DOHH2 (cell line): ENCODE results near the gene ACE.

Experiments
- H3F3A ChIP-seq: fragments of 200-600 bp; sonication (generic), shearing (Covaris generic); 2 replicates; pipeline ENCODE4 v1.6.0; 2016; ENCODE audit warnings: antibody characterized with exemption, mild to moderate bottlenecking; ENCODE audit not compliant: control insufficient read depth, insufficient read depth
- H3K27ac ChIP-seq: fragments of 200-600 bp; sonication (generic); 2 replicates; pipeline ENCODE4 v1.5.1; 2014; ENCODE audit warnings: low read depth, mild to moderate bottlenecking, low read length, moderate library complexity
- H3K27me3 ChIP-seq: fragments of 200-600 bp; sonication (generic); 2 replicates; pipeline ENCODE4 v1.6.1; 2014; ENCODE audit warnings: mild to moderate bottlenecking, low read length, mixed read lengths; ENCODE audit not compliant: control insufficient read depth
- H3K36me3 ChIP-seq: fragments of 200-600 bp; sonication (generic); 2 replicates; pipeline ENCODE4 v1.6.1; 2014; ENCODE audit warnings: mild to moderate bottlenecking, low read length, moderate library complexity, mixed read lengths; ENCODE audit not compliant: control insufficient read depth
- H3K4me1 ChIP-seq: fragments of 200-600 bp; sonication (generic); 2 replicates; pipeline ENCODE4 v1.6.1; 2014; ENCODE audit warnings: mild to moderate bottlenecking, low read length, mixed read lengths; ENCODE audit not compliant: control insufficient read depth
- H3K4me2 ChIP-seq: fragments of 200-600 bp; sonication (generic); 2 replicates; pipeline ENCODE4 v1.6.0; 2014; ENCODE audit warnings: mild to moderate bottlenecking, low read length, moderate library complexity
- H3K4me3 ChIP-seq: fragments of 200-600 bp; sonication (generic); 2 replicates; pipeline ENCODE4 v1.5.1; 2014; ENCODE audit warnings: mild to moderate bottlenecking, low read length, mixed read lengths
- H3K79me2 ChIP-seq: fragments of 200-600 bp; sonication (generic); 2 replicates; pipeline ENCODE4 v1.6.1; 2014; ENCODE audit warnings: mild to moderate bottlenecking, low read length, mixed read lengths; ENCODE audit not compliant: control insufficient read depth
- H3K9me2 ChIP-seq: fragments of 200-600 bp; sonication (generic); replicated peaks from 2 replicates; pipeline ENCODE4 v1.6.1; 2014; ENCODE audit warnings: mild to moderate bottlenecking, low read length, mixed read lengths; ENCODE audit not compliant: control insufficient read depth
- H3K9me3 ChIP-seq: fragments of 200-600 bp; sonication (generic); 2 replicates; pipeline ENCODE4 v1.6.1; 2014; ENCODE audit warnings: antibody characterized with exemption, low read length, mixed read lengths; ENCODE audit not compliant: control insufficient read depth, insufficient read depth
- H4K20me1 ChIP-seq: fragments of 200-600 bp; sonication (generic); 2 replicates; pipeline ENCODE4 v1.6.0; 2014; ENCODE audit warnings: low read depth, mild to moderate bottlenecking, antibody characterized with exemption, low read length, moderate library complexity; ENCODE audit not compliant: control insufficient read depth, insufficient read depth
- EZH2phosphoT487 ChIP-seq: fragments of 200-600 bp; sonication (generic); IDR thresholded peaks from 2 replicates; pipeline ENCODE4 v1.6.1; 2017; ENCODE audit warnings: borderline replicate concordance, mild to moderate bottlenecking, antibody characterized with exemption, low read length, moderate library complexity, mixed read lengths
- TF ChIP-seq, protein P1 (sequence below): fragments of 200-600 bp; sonication (generic); IDR thresholded peaks from one replicate; pipeline ENCODE4 v1.5.1; 2014; ENCODE audit warnings: antibody characterized with exemption, mild to moderate bottlenecking, low read depth, low read length; ENCODE audit not compliant: poor library complexity, severe bottlenecking

ACE gene

GRCh38 chr17:63528183-63528582 lies 51.3 kb downstream of the ACE start:
- Histone ChIP-seq H3F3A (no peaks in the 10 kb centered on the region), H3K27me3 (peaks cover 27% of the 10 kb centered on the region), H3K9me2 (no peaks in the 10 kb centered on the region), H3K4me1 (no peaks in the 10 kb centered on the region), H4K20me1 (no peaks in the 10 kb centered on the region), H3K27ac (no peak overlapping the region), H3K9me3 (no peaks in the 10 kb centered on the region), H3K4me2 (no peak overlapping the region), H3K36me3 (no peaks in the 10 kb centered on the region), H3K79me2 (no peaks in the 10 kb centered on the region), H3K4me3 (no peak overlapping the region)
- TF ChIP-seq EZH2phosphoT487 = no peak
- TF ChIP-seq, protein P1, sequence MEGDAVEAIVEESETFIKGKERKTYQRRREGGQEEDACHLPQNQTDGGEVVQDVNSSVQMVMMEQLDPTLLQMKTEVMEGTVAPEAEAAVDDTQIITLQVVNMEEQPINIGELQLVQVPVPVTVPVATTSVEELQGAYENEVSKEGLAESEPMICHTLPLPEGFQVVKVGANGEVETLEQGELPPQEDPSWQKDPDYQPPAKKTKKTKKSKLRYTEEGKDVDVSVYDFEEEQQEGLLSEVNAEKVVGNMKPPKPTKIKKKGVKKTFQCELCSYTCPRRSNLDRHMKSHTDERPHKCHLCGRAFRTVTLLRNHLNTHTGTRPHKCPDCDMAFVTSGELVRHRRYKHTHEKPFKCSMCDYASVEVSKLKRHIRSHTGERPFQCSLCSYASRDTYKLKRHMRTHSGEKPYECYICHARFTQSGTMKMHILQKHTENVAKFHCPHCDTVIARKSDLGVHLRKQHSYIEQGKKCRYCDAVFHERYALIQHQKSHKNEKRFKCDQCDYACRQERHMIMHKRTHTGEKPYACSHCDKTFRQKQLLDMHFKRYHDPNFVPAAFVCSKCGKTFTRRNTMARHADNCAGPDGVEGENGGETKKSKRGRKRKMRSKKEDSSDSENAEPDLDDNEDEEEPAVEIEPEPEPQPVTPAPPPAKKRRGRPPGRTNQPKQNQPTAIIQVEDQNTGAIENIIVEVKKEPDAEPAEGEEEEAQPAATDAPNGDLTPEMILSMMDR = no peak

DNA sequence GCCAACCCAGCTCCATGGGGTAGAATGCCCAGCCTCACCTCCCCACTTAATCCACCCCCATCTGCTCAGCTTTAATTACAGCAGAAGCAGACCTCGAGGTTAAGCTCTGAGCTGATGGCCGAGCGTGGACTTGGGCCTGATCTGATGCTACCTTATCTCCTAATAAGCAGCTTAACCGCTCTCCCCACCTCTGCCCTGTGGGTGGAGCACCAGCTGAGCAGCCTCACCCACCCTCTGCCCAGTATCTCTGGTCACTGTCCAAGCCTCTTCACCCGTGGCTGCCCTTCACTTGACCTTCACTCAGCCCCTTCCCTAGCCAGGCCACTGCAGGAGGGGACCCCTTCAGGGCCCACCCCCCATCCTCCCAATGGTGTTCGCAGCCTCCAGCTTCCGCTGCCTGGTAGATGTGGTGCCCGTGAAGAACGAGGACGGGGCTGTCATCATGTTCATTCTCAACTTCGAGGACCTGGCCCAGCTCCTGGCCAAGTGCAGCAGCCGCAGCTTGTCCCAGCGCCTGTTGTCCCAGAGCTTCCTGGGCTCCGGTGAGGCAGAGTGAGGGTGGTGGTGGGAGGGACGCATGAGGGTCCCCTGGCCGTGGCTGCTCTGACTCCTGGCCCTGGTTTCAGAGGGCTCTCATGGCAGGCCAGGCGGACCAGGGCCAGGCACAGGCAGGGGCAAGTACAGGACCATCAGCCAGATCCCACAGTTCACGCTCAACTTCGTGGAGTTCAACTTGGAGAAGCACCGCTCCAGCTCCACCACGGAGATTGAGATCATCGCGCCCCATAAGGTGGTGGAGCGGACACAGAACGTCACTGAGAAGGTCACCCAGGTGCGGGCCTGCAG lies 53.1 kb downstream of the ACE start:
- Histone ChIP-seq H3K4me1 (no peaks in the 10 kb centered on the region), H3K36me3 (no peaks in the 10 kb centered on the region), H3F3A (no peaks in the 10 kb centered on the region), H3K9me3 (no peaks in the 10 kb centered on the region), H3K4me3 (no peak overlapping the region), H4K20me1 (no peaks in the 10 kb centered on the region), H3K27me3 (peaks cover 18% of the 10 kb centered on the region), H3K9me2 (no peaks in the 10 kb centered on the region), H3K4me2 (no peak overlapping the region), H3K27ac (no peak overlapping the region), H3K79me2 (no peaks in the 10 kb centered on the region)
- TF ChIP-seq EZH2phosphoT487 = no peak
- TF ChIP-seq, protein P1 = no peak

DNA sequence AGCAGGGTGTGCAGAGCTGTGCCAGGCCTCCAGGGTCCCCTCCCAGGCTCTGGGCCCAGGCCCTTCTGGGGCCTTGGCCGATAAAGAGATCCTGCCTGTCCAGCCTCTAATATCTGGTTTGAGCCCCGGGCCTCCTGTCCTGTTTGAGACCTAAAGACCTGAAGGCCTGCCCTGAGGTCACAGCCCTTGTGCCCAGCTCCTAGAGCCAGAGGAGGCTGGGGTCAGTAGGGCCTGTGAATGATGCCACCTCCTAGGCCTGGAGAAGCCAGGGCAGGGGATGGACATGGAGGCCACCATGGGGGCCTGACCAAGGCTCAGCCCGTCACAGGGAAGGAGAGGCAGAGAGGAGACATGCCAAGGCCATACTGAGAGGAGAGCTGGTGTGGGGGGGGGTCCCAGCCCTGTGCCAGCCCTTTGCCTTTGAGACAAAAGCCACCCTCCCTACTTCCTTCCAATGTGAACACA lies 53.7 kb downstream of the ACE start:
- Histone ChIP-seq H3K27ac (no peak overlapping the region), H3K79me2 (no peaks in the 10 kb centered on the region), H3K4me2 (no peak overlapping the region), H3K9me2 (no peaks in the 10 kb centered on the region), H3K36me3 (no peaks in the 10 kb centered on the region), H3K4me1 (no peaks in the 10 kb centered on the region), H3K27me3 (peaks cover 11% of the 10 kb centered on the region), H3K9me3 (no peaks in the 10 kb centered on the region), H3F3A (no peaks in the 10 kb centered on the region), H3K4me3 (no peak overlapping the region), H4K20me1 (no peaks in the 10 kb centered on the region)
- TF ChIP-seq, protein P1 = no peak
- no peak for TF ChIP-seq EZH2phosphoT487
